Measurements from ENCODE around the gene REL.
"Not testable (repeated sequence)": the region's sequence is repeated elsewhere in the genome, so short reads cannot be mapped to it uniquely, and the experiment has no call there.

The REL gene

GRCh38 chr2:60882971-60883753 lies 1.8 kb downstream of the REL start:
- DNase-seq (ENCODE audit: low spot score in 2 of 2): peak; percentile 54 to 65
- peaks cover 10% of the 10 kb centered on the region for H3K36me3 Mint-ChIP-seq
- peak overlapping the region; percentile 99 for H3K4me3 Mint-ChIP-seq
- peaks cover 25% of the 10 kb centered on the region for H3K4me1 Mint-ChIP-seq
- peak overlapping the region; percentile 100 for H3K27ac Mint-ChIP-seq
- no peaks in the 10 kb centered on the region for H3K27me3 Mint-ChIP-seq
- peak; percentile 37 for ATAC-seq (ENCODE audit: low read depth)
- H3K9me3 Mint-ChIP-seq: no peaks in the 10 kb centered on the region

DNA sequence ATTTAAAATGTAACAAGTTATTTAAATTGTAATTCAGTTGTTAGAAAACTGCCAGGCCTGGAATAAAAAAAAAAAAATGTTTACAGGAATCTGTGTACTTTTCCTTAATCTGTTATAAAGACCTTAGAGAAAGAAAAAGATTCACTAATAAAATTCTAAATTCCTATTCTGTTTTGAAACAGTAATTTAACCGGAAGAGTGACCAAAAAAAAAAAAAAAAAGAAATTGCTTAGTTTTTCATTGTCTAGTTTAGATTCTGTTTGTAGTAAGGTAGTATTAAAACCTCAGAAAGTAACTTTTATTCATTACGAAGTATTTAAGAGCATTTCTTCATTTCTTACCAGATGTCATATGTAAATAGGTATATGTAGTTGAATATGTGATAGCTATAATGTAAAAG lies 2.5 kb downstream of the REL start:
- Mint-ChIP-seq H3K9me3 (no peaks in the 10 kb centered on the region), H3K27ac (peak overlapping the region; percentile 100), H3K27me3 (no peaks in the 10 kb centered on the region), H3K4me3 (peak overlapping the region; percentile 99), H3K4me1 (peaks cover 27% of the 10 kb centered on the region), H3K36me3 (peaks cover 12% of the 10 kb centered on the region)
- ATAC-seq (ENCODE audit: low read depth) (no peak), DNase-seq (ENCODE audit: low spot score in 2 of 2) (no peak)

DNA sequence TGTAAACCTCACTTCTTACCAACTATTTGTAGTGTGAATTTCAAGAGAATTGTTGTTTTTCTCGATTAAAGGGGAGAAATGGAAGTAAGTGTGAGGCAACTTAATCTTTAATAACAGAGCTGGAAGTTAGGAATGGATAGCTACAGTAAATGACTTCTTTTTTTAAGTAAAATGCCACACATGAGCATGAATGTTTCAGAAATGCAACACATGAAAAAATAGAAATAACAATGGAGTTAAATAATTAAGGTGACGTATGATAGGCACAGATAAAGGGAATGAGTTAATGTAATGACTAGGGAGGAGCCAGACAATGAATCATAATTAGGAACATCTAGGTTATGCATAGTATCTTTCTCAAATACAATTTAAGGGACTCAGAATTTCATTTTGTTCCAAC lies 3.4 kb downstream of the REL start:
- Mint-ChIP-seq H3K4me1 (peaks cover 29% of the 10 kb centered on the region), H3K4me3 (peak overlapping the region; percentile 80), H3K36me3 (peaks cover 19% of the 10 kb centered on the region), H3K27ac (peak overlapping the region; percentile 81), H3K27me3 (no peaks in the 10 kb centered on the region), H3K9me3 (no peaks in the 10 kb centered on the region)
- DNase-seq (ENCODE audit: low spot score in 2 of 2): no peak
- no peak for ATAC-seq (ENCODE audit: low read depth)

GRCh38 chr2:60885683-60886082 lies 4.3 kb downstream of the REL start:
- no peaks in the 10 kb centered on the region for H3K9me3 Mint-ChIP-seq
- H3K4me3 Mint-ChIP-seq: peak overlapping the region; percentile 83
- ATAC-seq (ENCODE audit: low read depth) (no peak), DNase-seq (ENCODE audit: low spot score in 2 of 2) (no peak)
- no peaks in the 10 kb centered on the region for H3K27me3 Mint-ChIP-seq
- peak overlapping the region; percentile 81 for H3K27ac Mint-ChIP-seq
- peaks cover 26% of the 10 kb centered on the region for H3K36me3 Mint-ChIP-seq
- peaks cover 29% of the 10 kb centered on the region for H3K4me1 Mint-ChIP-seq

- Mint-ChIP-seq H3K9me3 (no peaks in the 10 kb centered on the region), H3K36me3 (peaks cover 32% of the 10 kb centered on the region), H3K27ac (peak overlapping the region; percentile 75), H3K4me3 (peak overlapping the region; percentile 52), H3K4me1 (peaks cover 36% of the 10 kb centered on the region), H3K27me3 (no peaks in the 10 kb centered on the region)
- no peak for ATAC-seq (ENCODE audit: low read depth)
- no peak for DNase-seq (ENCODE audit: low spot score in 2 of 2)
These were observed 5.6 kb downstream of the REL start for GRCh38 chr2:60886991-60887390.

GRCh38 chr2:60888853-60889252 lies 7.5 kb downstream of the REL start:
- Mint-ChIP-seq H3K36me3 (peaks cover 33% of the 10 kb centered on the region), H3K4me1 (peaks cover 36% of the 10 kb centered on the region), H3K27me3 (no peaks in the 10 kb centered on the region), H3K4me3 (peak overlapping the region; percentile 39), H3K27ac (peak overlapping the region; percentile 70), H3K9me3 (no peaks in the 10 kb centered on the region)
- DNase-seq (ENCODE audit: low spot score in 2 of 2) (no peak), ATAC-seq (ENCODE audit: low read depth) (peak; percentile 50)

- not testable (repeated sequence) for ATAC-seq (ENCODE audit: low read depth); DNase-seq (ENCODE audit: low spot score in 2 of 2); H3K27me3 Mint-ChIP-seq; H3K9me3 Mint-ChIP-seq
- H3K4me3 Mint-ChIP-seq: peak overlapping the region; percentile 55
- H3K4me1 Mint-ChIP-seq: peaks cover 34% of the 10 kb centered on the region
- H3K27ac Mint-ChIP-seq: peak overlapping the region; percentile 66
- H3K36me3 Mint-ChIP-seq: peaks cover 37% of the 10 kb centered on the region
These were observed 8.4 kb downstream of the REL start for GRCh38 chr2:60889581-60890392.

DNA sequence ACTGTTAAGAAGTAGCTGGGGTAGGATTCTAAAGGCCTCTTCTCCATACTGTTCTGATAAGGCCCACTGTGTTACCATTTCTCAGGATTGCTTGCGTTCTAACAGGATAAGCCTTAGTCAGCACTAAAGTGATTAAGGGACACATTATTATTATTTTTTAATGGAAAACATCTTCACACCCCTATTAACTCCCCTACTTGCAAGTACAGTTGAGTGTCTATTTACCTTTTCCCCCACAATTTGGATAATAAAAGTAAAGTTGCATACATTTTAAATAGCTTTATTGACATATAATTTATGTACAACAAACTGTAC lies 9.0 kb downstream of the REL start:
- DNase-seq (ENCODE audit: low spot score in 2 of 2) (no peak), ATAC-seq (ENCODE audit: low read depth) (no peak)
- no peaks in the 10 kb centered on the region for H3K9me3 Mint-ChIP-seq
- H3K4me3 Mint-ChIP-seq: no peak overlapping the region
- peaks cover 36% of the 10 kb centered on the region for H3K36me3 Mint-ChIP-seq
- no peaks in the 10 kb centered on the region for H3K27me3 Mint-ChIP-seq
- peaks cover 32% of the 10 kb centered on the region for H3K4me1 Mint-ChIP-seq
- peak overlapping the region; percentile 66 for H3K27ac Mint-ChIP-seq

DNA sequence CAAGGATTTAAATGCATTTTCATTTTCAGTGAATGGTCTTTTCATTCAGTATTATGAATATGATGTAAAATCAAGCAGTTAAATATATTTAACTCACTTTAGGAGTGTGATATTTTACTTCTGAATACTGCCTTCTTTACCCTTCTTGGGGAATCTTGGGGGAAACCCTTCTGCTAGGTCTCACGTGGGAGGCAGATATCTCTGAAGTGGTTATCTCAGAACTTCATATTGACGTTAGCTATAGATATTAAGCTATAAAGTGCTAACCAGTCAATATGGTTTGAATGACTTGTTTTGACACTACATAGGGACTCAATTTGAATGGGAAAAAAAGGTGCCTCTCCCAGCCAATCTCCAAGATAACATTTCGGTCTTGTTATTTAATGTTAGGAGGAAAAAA lies 9.8 kb downstream of the REL start:
- Mint-ChIP-seq H3K27me3 (no peaks in the 10 kb centered on the region), H3K4me1 (peaks cover 27% of the 10 kb centered on the region), H3K9me3 (no peaks in the 10 kb centered on the region), H3K36me3 (peaks cover 35% of the 10 kb centered on the region), H3K27ac (peak overlapping the region; percentile 72), H3K4me3 (no peak overlapping the region)
- DNase-seq (ENCODE audit: low spot score in 2 of 2) (no peak), ATAC-seq (ENCODE audit: low read depth) (peak; percentile 63)

- no peak overlapping the region for H3K4me3 Mint-ChIP-seq
- ATAC-seq (ENCODE audit: low read depth) (no peak), DNase-seq (ENCODE audit: low spot score in 2 of 2) (no peak)
- H3K36me3 Mint-ChIP-seq: peaks cover 31% of the 10 kb centered on the region
- peak overlapping the region; percentile 46 for H3K27ac Mint-ChIP-seq
- H3K9me3 Mint-ChIP-seq: no peaks in the 10 kb centered on the region
- H3K4me1 Mint-ChIP-seq: peaks cover 23% of the 10 kb centered on the region
- no peaks in the 10 kb centered on the region for H3K27me3 Mint-ChIP-seq
These were observed 17.2 kb downstream of the REL start for GRCh38 chr2:60898567-60898966.

DNA sequence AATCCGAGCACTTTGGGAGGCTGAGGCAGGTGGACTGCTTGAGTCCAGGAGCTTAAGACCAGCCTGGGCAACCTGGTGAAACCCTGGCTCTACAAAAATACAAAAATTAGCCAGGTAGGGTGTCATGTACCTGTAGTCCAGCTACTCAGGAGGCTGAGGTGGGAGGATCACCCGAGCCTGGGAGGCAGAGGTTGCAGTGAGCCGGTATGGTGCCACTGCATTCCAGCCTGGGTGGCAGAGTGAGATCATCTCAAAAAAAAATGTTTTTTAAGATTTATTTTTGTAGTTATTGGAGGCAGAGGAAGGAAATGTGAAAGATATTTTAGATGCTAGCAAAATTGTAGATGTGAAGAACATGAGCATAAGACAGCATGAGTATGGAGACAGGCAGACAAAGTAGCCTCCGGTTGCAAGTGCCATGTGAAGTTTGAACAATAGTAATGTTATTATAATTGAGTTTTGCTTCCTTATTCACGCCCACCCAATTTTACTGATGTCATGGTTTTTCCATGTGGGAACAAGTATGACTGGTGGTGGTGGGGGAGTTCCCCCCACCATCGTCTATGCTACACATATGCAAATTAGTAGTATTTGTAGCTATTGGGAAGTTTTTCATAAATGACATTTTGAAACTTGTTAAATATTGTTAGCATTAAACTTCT lies 18.0 kb downstream of the REL start:
- H3K27ac Mint-ChIP-seq: peak overlapping the region; percentile 46
- H3K4me3 Mint-ChIP-seq: no peak overlapping the region
- peaks cover 21% of the 10 kb centered on the region for H3K4me1 Mint-ChIP-seq
- H3K9me3 Mint-ChIP-seq: no peaks in the 10 kb centered on the region
- H3K27me3 Mint-ChIP-seq: no peaks in the 10 kb centered on the region
- DNase-seq (ENCODE audit: low spot score in 2 of 2) (no peak), ATAC-seq (ENCODE audit: low read depth) (peak; percentile 68)
- H3K36me3 Mint-ChIP-seq: peaks cover 28% of the 10 kb centered on the region

- peak; percentile 15 for ATAC-seq (ENCODE audit: low read depth)
- Mint-ChIP-seq H3K27me3 (no peaks in the 10 kb centered on the region), H3K4me1 (peaks cover 21% of the 10 kb centered on the region), H3K27ac (peak overlapping the region; percentile 46), H3K4me3 (no peak overlapping the region), H3K9me3 (no peaks in the 10 kb centered on the region), H3K36me3 (peaks cover 28% of the 10 kb centered on the region)
- DNase-seq (ENCODE audit: low spot score in 2 of 2): no peak
These were observed 18.5 kb downstream of the REL start for GRCh38 chr2:60899892-60900249.

DNA sequence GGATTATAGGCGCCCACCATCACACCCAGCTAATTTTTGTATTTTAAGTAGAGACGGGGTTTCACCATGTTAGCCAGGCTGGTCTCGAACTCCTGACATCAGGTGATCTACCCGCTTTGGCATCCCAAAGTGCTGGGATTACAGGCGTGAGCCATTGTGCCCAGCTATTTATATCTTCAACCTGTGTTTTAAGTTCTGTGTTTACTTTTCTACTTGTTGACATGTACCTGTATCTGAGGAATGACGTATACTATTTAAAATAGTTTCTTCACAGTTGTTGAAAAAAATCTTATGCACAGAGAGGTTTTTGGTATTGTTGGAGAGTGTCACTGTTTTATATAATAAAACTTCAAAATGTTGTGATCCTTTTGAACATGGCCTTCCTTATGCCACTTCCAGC lies 19.9 kb downstream of the REL start:
- peaks cover 29% of the 10 kb centered on the region for H3K4me1 Mint-ChIP-seq
- not testable (repeated sequence) for H3K4me3 Mint-ChIP-seq; ATAC-seq (ENCODE audit: low read depth); DNase-seq (ENCODE audit: low spot score in 2 of 2); H3K27me3 Mint-ChIP-seq; H3K9me3 Mint-ChIP-seq
- H3K27ac Mint-ChIP-seq: peak overlapping the region; percentile 28
- peaks cover 39% of the 10 kb centered on the region for H3K36me3 Mint-ChIP-seq

- peak; percentile 11 for ATAC-seq (ENCODE audit: low read depth)
- H3K4me3 Mint-ChIP-seq; H3K9me3 Mint-ChIP-seq; DNase-seq (ENCODE audit: low spot score in 2 of 2); H3K27me3 Mint-ChIP-seq: not testable (repeated sequence)
- Mint-ChIP-seq H3K27ac (peak overlapping the region; percentile 43), H3K36me3 (peaks cover 24% of the 10 kb centered on the region), H3K4me1 (peaks cover 11% of the 10 kb centered on the region)
These were observed 24.5 kb downstream of the REL start for GRCh38 chr2:60905867-60906266.
